ENCODE data around the gene PRSS53. TPM values are rescaled to one million over a fixed set of nuclear protein-coding genes. Genes with fewer than 3 reads are reported as not detected.

Gene PRSS53
- total RNA-seq, 1 experiment from 2014 or later = 3.4 TPM

- peaks cover 7% of the 10 kb centered on the region; the same call in 1 of the 2 replicates for H3K4me1 ChIP-seq (ENCODE audit: control insufficient read depth, insufficient read depth, low read length)
- DNase-seq (ENCODE audit: low read depth, low spot score) (peak; percentile 89), ATAC-seq (peak; percentile 98)
- H3K27me3 ChIP-seq (ENCODE audit: control insufficient read depth, insufficient read depth, low read length) = no peaks in the 10 kb centered on the region
- no TSS peak for BruUV-seq (replicated peaks)
- no peaks in the 10 kb centered on the region for H3K9me3 ChIP-seq (ENCODE audit: control insufficient read depth, insufficient read depth, low read depth, low read length)
- ChIA-PET CTCF (no interaction called here), POLR2A (no interaction called here)
- H3K27ac ChIP-seq (ENCODE audit: low read length) = peak within 1 kb of the TSS; percentile 87
- TF ChIP-seq TCF7L2 (IDR thresholded peaks at IDR 0.05; ENCODE audit: low read depth, low read length) (0 out of 2 replicates have a peak, but pooled peaks have one; percentile 28), SIN3A (IDR thresholded peaks at IDR 0.05; ENCODE audit: borderline replicate concordance, insufficient read depth, low read depth, low read length) (no peak), POLR2AphosphoS5 (IDR thresholded peaks at IDR 0.05; ENCODE audit: low read depth, low read length) (peak; percentile 31; the same call in 1 of the 2 replicates)
- in situ Hi-C loops (cut with HindIII; ENCODE audit: low pct_unique_long_range_greater_than_20kb, low sequenced_read_pairs) = no loop called here
- no peaks in the 10 kb centered on the region; the same call in 1 of the 2 replicates for H3K36me3 ChIP-seq (ENCODE audit: control insufficient read depth, insufficient read depth, low read length)
- intact Hi-C loops (cut with micrococcal nuclease; ENCODE audit: unreplicated experiment) = loop anchor here (5.0 to 10.0 kb wide), 3 partner anchors 60 to 142 kb away; partner anchors contain the start of genes HSD3B7 and STX4
- H3K4me3 ChIP-seq (ENCODE audit: low read depth in 2 of 2, low read length in 2 of 2) = peak within 1 kb of the TSS; percentile 92 to 97
Observed at GRCh38 chr16:31094424-31095120, 5.8 kb upstream of the PRSS53 start, which contains the start of gene VKORC1. TSS of gene VKORC1 (minus strand) at chr16:31094797. CDS start at chr16:31094729, 68 bp downstream.

- Histone ChIP-seq H3K27ac (ENCODE audit: low read length) (peak overlapping the region; percentile 87), H3K36me3 (ENCODE audit: control insufficient read depth, insufficient read depth, low read length) (no peaks in the 10 kb centered on the region; the same call in 1 of the 2 replicates), H3K4me3 (ENCODE audit: low read depth in 2 of 2, low read length in 2 of 2) (peak overlapping the region; percentile 92 to 97), H3K27me3 (ENCODE audit: control insufficient read depth, insufficient read depth, low read length) (no peaks in the 10 kb centered on the region), H3K9me3 (ENCODE audit: control insufficient read depth, insufficient read depth, low read depth, low read length) (no peaks in the 10 kb centered on the region), H3K4me1 (ENCODE audit: control insufficient read depth, insufficient read depth, low read length) (peaks cover 7% of the 10 kb centered on the region; the same call in 1 of the 2 replicates)
- POLR2A ChIA-PET = no interaction called here
- DNase-seq (ENCODE audit: low read depth, low spot score) = no peak
- in situ Hi-C loops (cut with HindIII; ENCODE audit: low pct_unique_long_range_greater_than_20kb, low sequenced_read_pairs) = no loop called here
- ATAC-seq = peak; percentile 39
- intact Hi-C loops (cut with micrococcal nuclease; ENCODE audit: unreplicated experiment) = loop anchor here (10.0 kb wide), 1 partner anchor 59 kb away; the partner anchor contains the start of gene STX4
- TSS peak; percentile 81 for BruUV-seq (replicated peaks)
- CTCF ChIA-PET = interaction anchor here (0.7 kb wide), 1 partner anchor 11 kb away, joined by 5 read pairs; no protein-coding TSS in a partner anchor
- TF ChIP-seq REST (IDR thresholded peaks at IDR 0.05; ENCODE audit: insufficient read depth in 1 of 2, low read depth in 2 of 2, low read length in 1 of 2) (no peak), CTCF (IDR thresholded peaks at IDR 0.05) (no peak), SIN3A (IDR thresholded peaks at IDR 0.05; ENCODE audit: borderline replicate concordance, insufficient read depth, low read depth, low read length) (no peak), TCF7L2 (IDR thresholded peaks at IDR 0.05; ENCODE audit: low read depth, low read length) (no peak)
Observed at GRCh38 chr16:31094088-31094423, 5.3 kb upstream of the PRSS53 start.
